Measurements from ENCODE around the gene ORMDL3.

The ORMDL3 gene

DNA sequence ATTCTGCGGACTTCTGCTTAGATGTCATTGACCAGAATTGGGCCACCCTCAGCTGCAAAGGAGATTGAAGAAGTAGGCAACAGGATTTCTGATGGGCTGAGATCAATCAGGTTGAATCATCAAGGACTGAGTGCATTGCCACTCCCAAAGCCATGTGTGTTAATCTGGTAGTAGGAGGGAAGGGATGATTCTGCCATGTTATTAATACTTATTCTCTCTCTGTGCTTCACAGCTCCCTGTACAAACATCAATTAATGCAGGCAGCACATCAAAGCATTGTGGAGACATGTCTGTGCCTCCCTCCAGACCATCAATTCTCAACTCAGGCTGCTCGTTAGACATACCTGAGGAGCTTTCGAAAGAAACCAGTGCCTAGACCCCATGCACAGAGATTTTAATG lies 11.7 kb upstream of the ORMDL3 start:
- Mint-ChIP-seq H3K4me3 (no peak overlapping the region), H3K9me3 (peaks cover 0 to 3% of the 10 kb centered on the region in 2 donors), H3K4me1 (peaks cover 27 to 42% of the 10 kb centered on the region in 2 donors), H3K27me3 (no peaks in the 10 kb centered on the region), H3K36me3 (no peaks in the 10 kb centered on the region), H3K27ac (no peak overlapping the region)
- ATAC-seq (replicated peaks): no peak
- no peak for DNase-seq

DNA sequence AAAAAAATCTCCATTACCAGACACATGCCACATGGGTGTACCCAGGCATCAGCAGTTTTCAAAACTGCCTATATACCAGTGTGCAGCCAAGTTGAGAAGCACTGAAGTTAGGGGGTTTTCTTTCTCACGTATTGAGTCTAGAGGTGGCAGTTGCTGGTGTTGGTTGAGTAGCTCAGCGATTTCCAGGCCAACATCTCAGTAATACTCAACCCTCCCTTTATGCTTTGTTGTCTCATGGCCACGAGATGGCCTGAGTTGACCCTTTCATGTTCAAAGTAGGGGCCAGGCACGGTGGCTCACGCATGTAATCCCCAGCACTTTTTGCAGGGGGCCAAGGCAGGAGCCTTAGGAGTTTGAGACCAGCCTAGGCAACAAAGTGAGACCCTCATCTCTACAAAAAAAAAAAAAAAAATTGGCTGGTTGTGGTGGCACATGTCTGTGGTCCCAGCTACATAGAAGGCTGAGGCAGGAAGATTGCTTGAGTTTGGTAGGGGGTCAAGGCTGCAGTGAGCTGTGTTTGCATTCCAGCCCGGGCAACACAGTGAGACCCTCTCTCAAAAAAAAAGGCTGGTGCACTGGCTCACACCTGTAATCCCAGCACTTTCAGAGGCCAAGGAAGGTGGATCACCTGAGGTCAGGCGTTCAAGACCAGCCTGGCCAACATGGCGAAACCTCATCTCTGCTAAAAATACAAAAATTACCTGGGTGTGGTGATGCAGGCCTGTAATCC lies 10.9 kb upstream of the ORMDL3 start:
- peak overlapping the region; percentile 62 for H3K27ac Mint-ChIP-seq
- H3K4me1 Mint-ChIP-seq: peaks cover 28 to 44% of the 10 kb centered on the region in 2 donors
- H3K27me3 Mint-ChIP-seq: no peaks in the 10 kb centered on the region
- no peak overlapping the region for H3K4me3 Mint-ChIP-seq
- H3K36me3 Mint-ChIP-seq: no peaks in the 10 kb centered on the region
- peaks cover 0 to 3% of the 10 kb centered on the region in 2 donors for H3K9me3 Mint-ChIP-seq
- peak; percentile 70 to 75 for ATAC-seq (replicated peaks)
- DNase-seq: no peak

DNA sequence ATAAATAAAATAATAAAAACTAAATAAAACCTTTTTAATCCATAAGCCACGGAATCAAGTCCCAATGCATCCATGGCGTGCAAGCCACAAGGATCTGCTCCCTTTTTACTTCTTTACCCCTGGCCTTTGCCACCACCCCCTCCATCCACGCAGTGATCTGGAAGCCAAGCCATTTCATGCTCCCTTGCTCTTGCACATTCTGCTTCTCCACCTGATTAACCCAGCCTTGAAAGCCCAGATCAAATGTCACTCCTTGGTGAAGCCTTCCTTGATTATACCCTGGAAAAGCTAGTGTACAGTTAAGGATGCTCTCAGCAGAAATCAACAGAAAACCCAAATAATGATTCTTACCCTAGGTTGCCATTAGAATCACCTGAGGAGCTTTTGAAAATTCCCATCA lies 10.0 kb upstream of the ORMDL3 start:
- H3K4me3 Mint-ChIP-seq: no peak overlapping the region
- ATAC-seq (replicated peaks) (no peak), DNase-seq (no peak)
- no peak overlapping the region for H3K27ac Mint-ChIP-seq
- H3K9me3 Mint-ChIP-seq: peaks cover 0 to under 1% of the 10 kb centered on the region in 2 donors
- peaks cover 26 to 52% of the 10 kb centered on the region in 2 donors for H3K4me1 Mint-ChIP-seq
- no peaks in the 10 kb centered on the region for H3K36me3 Mint-ChIP-seq
- no peaks in the 10 kb centered on the region for H3K27me3 Mint-ChIP-seq

DNA sequence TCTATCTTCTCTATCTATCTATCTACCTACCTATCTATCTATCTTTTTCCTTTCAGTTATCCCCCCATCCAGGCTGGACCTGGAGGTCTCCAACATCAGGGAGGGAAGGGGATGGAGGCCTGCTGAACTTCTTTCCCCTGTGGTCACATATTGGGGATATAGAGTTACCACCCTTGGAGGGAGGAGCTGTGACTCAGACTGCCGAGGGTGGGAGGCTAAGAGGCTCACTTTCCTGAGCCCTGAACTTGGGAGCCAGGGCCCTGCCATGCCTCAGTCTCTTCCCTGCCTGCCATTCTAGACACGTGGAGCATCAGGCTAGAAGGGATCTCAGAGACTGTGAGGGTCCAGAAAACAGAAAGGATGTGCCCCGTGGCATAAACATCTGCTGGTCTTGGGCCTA lies 8.5 kb upstream of the ORMDL3 start:
- H3K4me1 Mint-ChIP-seq: peaks cover 24 to 48% of the 10 kb centered on the region in 2 donors
- no peak overlapping the region for H3K4me3 Mint-ChIP-seq
- DNase-seq (no peak), ATAC-seq (replicated peaks) (no peak)
- H3K27ac Mint-ChIP-seq: no peak overlapping the region
- no peaks in the 10 kb centered on the region for H3K9me3 Mint-ChIP-seq
- H3K36me3 Mint-ChIP-seq: no peaks in the 10 kb centered on the region
- H3K27me3 Mint-ChIP-seq: no peaks in the 10 kb centered on the region

DNA sequence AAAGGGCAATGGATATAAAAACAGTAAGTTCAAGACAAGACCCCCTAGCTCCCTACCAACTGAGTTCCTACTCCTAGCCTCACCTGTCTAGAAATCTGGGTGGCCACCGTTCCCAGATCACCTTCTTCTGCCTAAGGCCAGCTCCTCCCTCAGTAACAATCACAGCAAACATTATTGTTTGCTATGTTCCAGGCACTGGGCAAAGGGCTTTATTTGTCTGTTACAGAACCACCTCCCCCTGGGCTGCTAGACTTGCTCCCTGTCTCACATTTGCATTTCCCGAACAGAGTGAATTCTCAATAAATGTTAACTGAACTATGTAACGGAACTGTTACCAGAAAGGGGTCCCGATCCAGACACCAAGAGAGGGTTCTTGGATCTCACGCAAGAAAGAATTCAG lies 6.9 kb upstream of the ORMDL3 start:
- no peak for ATAC-seq (replicated peaks)
- Mint-ChIP-seq H3K4me3 (no peak overlapping the region), H3K27me3 (no peaks in the 10 kb centered on the region), H3K9me3 (no peaks in the 10 kb centered on the region), H3K36me3 (no peaks in the 10 kb centered on the region), H3K27ac (no peak overlapping the region), H3K4me1 (peaks cover 16 to 37% of the 10 kb centered on the region in 2 donors)
- DNase-seq: no peak

DNA sequence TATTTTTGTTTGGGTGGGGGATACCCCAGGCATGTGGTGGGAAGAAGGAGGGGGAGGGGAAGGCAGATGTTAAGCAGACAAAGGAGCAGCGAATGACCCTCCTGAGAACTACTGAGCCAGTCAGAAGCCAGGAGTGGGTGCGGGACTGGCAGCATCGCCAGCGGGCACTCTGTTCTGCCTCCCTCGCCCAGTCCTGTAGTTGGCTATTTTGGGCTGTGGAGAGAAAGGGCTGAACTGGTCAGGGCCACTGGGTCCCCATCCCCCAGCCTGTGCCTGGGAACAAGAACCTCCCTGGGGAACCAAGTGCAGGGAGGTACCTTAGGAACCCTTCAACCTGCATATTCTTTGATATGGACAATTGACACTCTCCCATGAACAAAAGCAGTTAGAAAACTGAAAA lies 6.5 kb upstream of the ORMDL3 start:
- H3K4me3 Mint-ChIP-seq: no peak overlapping the region
- H3K27ac Mint-ChIP-seq: no peak overlapping the region
- no peaks in the 10 kb centered on the region for H3K9me3 Mint-ChIP-seq
- peaks cover 16 to 37% of the 10 kb centered on the region in 2 donors for H3K4me1 Mint-ChIP-seq
- ATAC-seq (replicated peaks) (no peak), DNase-seq (no peak)
- no peaks in the 10 kb centered on the region for H3K36me3 Mint-ChIP-seq
- H3K27me3 Mint-ChIP-seq: no peaks in the 10 kb centered on the region

DNA sequence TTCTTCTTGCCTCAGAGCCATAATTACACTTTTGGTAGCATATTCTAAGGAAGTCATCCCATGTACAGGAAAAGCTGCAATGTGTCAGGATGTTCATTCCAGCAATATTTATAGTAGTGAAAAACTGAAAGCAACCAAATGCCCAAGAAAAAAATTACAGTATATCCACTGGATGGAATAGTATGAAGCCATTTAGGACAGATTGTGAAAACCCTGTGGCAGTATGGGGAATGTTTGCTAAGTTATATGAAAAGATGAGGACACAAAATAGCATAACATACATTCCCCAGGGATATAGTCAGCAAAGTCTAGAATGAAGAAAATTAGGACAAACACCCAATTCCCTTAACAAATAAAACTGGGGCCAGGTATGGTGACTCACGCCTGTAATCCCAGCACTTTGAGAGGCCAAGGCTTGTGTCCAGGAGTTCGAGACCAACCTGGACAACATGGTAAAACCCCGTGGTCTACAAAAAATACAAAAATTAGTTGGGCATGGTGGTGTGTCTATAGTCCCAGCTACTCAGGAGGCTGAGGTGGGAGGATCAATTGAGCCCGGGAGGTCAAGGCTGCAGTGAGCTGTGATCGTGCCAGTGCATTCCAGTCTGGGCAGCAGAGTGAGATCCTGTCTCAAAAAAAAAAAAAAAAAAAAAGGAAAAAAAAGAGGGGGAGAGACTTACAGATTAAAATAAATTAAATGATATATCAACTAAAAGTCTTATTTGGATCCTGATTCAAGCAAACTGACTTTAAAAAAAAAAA lies 2.4 kb upstream of the ORMDL3 start:
- Mint-ChIP-seq H3K4me3 (no peak overlapping the region), H3K4me1 (peaks cover 38 to 60% of the 10 kb centered on the region in 2 donors), H3K27me3 (no peaks in the 10 kb centered on the region), H3K27ac (no peak overlapping the region), H3K36me3 (peaks cover 0 to 3% of the 10 kb centered on the region in 2 donors), H3K9me3 (no peaks in the 10 kb centered on the region)
- ATAC-seq (replicated peaks): no peak
- no peak for DNase-seq

DNA sequence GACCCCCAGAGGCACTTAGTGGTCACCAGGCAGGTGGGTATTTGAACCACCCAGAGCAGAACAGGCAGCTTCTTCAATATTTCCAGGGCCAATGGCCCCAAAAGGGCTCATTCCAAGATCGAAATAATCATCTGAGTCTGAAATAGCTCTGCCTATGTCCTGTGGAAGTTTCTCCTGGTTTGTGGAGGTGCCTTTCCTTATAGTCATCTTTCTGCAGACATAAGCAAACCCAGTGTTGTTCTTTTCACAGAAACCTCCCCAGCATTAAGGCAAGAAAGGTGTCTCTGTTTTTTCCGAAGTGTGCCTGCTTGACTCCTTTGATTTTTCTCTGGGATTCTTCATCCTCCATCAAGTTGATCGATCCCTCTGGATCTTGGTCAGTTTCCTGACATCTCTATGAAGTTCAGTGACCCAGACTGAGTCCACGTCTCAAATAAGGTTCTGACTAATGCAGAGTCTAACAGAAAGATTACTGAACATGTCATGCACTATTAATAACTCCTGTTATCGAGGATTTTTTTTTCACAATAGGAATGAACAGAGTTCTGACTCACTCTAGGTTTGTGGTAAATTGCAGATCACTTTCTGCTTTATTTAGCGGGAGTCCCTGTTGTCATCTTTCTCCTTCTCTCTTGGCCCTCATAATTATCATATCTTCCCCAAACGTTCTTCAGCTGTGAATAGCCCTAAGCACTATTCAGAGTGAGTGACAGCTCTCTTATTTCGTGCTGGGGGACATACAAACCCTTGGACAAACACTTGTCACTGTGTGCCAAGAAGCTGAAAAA lies 1.7 kb upstream of the ORMDL3 start:
- peak; percentile 35 to 49 for ATAC-seq (replicated peaks)
- Mint-ChIP-seq H3K4me3 (peak overlapping the region in 1 of 2 donors; percentile 51), H3K27me3 (no peaks in the 10 kb centered on the region), H3K9me3 (no peaks in the 10 kb centered on the region), H3K4me1 (peaks cover 42 to 65% of the 10 kb centered on the region in 2 donors), H3K27ac (peak overlapping the region; percentile 97), H3K36me3 (peaks cover 6% of the 10 kb centered on the region in 2 donors)
- DNase-seq: no peak

DNA sequence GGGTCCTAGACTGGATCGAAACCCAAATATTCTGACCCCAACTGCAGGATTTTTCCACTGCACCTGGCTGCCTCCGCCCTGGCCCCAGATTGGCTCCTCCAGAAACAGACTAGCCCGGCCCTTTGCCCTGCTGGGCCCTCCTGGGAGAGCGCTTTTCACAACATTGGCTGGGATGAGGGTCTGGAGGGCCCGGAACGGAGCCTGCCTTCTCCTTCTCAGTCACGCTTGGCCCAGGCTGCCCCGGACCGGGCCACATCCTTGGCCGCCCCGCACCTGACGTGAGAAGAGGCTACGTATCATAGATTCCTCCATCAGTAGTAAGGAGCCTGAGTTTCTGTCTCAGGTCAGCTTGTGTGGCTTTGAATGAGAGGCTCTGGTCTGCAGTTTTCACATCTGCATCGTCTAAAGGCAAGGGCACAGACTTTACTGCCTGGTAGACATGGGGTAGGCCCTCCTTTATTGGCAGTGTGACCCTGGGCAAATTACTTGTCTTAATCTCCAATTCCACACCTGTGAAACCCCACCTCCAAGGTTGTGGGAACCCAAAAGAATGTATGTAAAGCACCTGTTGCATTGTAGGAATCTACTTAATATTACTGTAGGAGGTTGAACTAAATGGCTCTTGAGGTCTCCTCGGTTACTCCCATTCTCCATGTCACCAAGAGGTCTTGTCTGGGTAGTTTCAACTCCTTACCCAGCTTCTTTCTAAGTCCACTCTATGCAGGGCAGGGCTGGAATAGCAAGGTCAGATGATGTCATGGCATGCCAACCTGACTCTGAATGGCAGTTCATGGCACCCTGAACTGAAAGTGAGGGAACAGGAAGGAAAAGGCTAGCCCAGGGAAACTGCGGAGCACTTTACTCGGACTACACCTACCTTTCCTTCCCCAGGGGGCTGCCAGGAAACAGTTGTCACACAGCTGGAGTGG lies 792 bp upstream of the ORMDL3 start:
- peaks cover 41 to 61% of the 10 kb centered on the region in 2 donors for H3K4me1 Mint-ChIP-seq
- H3K27me3 Mint-ChIP-seq: no peaks in the 10 kb centered on the region
- peak overlapping the region; percentile 88 to 97 for H3K4me3 Mint-ChIP-seq
- H3K9me3 Mint-ChIP-seq: no peaks in the 10 kb centered on the region
- peaks cover 11 to 12% of the 10 kb centered on the region in 2 donors for H3K36me3 Mint-ChIP-seq
- DNase-seq (no peak), ATAC-seq (replicated peaks) (peak; percentile 26 to 35)
- H3K27ac Mint-ChIP-seq: peak overlapping the region; percentile 97

DNA sequence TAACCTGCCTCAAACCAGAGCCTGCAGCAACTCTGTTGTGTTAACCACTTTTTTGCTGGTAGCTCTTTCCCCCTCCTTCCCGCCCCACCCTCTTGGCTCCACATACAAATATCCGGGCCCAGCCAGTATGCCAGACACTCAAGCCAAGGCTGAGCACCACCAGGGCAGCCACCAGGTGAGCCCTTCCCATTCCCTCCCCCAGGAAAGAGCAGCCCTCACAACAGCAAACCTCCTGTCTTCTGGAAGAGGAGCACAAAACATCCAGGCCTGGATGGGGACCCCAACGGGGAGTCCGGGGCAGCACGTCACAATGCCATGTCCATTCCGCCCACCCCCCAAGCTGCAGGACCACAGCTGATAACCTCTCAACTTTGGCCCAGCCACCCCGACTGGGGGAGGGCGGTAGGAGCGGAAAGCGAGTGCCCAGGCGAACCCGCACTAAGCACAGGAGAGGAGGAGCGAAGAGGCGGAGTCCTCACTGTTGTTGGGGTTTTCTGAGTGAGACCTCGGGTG lies 757 bp downstream of the ORMDL3 start:
- peak overlapping the region; percentile 88 to 97 for H3K4me3 Mint-ChIP-seq
- no peak for DNase-seq
- H3K9me3 Mint-ChIP-seq: no peaks in the 10 kb centered on the region
- peak overlapping the region; percentile 97 for H3K27ac Mint-ChIP-seq
- ATAC-seq (replicated peaks): peak; percentile 60
- peaks cover 20 to 27% of the 10 kb centered on the region in 2 donors for H3K36me3 Mint-ChIP-seq
- no peaks in the 10 kb centered on the region for H3K27me3 Mint-ChIP-seq
- peaks cover 51 to 69% of the 10 kb centered on the region in 2 donors for H3K4me1 Mint-ChIP-seq

DNA sequence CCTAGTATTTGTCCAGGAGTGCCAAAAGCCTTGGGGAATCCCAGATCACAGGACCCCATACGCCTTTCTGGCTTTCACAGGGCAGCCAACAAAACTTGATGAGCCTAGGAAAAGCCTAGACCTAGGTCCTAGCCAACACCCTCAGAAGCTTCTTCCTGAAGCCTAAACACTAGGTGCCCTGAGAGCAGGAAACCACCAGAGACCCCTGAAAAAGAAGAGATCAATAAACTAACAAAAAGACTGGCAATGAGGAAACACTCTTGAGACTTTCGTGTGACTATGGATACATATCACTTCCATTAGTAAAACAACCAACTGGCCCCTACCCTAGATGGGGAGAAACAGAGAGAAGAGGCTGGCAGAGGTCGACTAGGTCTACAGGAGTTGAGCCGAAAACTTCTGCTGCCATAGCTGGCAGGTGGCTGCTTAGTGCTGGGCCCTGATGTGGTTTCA lies 1.2 kb downstream of the ORMDL3 start:
- H3K4me3 Mint-ChIP-seq: peak overlapping the region; percentile 88 to 97
- ATAC-seq (replicated peaks) (no peak), DNase-seq (no peak)
- H3K9me3 Mint-ChIP-seq: no peaks in the 10 kb centered on the region
- peaks cover 20 to 32% of the 10 kb centered on the region in 2 donors for H3K36me3 Mint-ChIP-seq
- H3K27ac Mint-ChIP-seq: peak overlapping the region; percentile 97
- no peaks in the 10 kb centered on the region for H3K27me3 Mint-ChIP-seq
- H3K4me1 Mint-ChIP-seq: peaks cover 55 to 74% of the 10 kb centered on the region in 2 donors

DNA sequence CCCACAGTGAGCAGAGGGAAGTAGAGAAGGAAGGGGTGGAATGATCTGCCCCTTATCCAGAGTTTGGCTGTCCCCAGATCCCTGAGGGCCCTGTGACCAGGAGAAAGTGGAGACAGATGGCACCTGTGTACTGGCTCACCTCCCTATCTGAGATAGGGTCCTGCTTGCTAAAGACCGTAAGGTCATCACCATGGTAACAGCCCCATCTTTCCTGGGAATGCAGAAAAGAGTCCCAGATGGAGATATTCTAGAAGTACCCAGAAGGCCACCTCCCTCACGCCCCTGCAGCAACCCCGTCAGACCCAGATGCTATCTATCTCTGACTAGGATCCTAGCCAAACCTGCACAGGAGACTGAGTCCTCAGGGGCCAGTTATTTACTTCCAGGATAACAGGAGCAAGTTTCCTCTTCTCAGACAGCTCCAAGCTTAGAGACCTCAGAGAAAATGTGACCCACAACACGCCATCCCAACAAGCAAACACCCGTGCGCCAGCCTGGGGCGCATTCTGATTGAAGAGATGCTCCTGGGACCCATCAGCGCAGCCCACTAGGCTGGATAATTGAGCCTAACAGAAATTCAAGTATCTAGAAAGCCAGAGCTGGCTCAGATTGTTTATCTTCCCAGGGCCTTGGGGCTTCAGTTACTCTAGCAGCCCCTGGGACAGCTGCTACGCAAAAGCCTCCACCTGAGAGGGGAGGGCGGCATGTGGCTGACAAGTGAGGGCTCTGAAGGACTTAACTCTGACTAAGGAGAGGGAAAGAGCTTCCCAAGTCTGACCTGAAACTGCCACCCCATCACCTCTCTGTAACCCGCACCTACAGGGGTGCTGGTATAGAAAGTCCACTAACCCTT lies 1.9 kb downstream of the ORMDL3 start:
- Mint-ChIP-seq H3K27ac (peak overlapping the region; percentile 97), H3K27me3 (no peaks in the 10 kb centered on the region), H3K9me3 (no peaks in the 10 kb centered on the region), H3K4me1 (peaks cover 60 to 80% of the 10 kb centered on the region in 2 donors), H3K4me3 (peak overlapping the region; percentile 88 to 97), H3K36me3 (peaks cover 20 to 39% of the 10 kb centered on the region in 2 donors)
- no peak for DNase-seq
- no peak for ATAC-seq (replicated peaks)
